ENCODE data around the gene SCYGR6.

DNA sequence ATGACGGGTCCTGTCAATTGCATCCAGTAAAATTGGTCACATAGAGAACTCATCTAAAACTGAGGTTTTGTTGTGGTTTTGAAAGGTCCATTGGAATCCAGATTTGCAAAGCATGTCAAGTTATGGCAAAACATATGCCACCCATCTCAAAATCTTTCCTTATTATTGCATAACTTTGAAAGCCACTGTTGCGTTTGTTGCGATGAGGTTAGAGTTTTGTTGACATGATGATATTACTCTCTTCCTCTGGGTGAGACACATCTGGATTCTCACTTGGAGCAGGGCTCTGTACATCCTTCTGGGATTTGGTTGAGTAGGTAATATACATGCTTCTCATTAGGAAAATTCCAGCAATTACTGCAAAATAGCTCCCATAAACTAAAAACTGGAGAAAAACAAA lies 37.4 kb downstream of the SCYGR6 start:
- TF ChIP-seq, protein P1, sequence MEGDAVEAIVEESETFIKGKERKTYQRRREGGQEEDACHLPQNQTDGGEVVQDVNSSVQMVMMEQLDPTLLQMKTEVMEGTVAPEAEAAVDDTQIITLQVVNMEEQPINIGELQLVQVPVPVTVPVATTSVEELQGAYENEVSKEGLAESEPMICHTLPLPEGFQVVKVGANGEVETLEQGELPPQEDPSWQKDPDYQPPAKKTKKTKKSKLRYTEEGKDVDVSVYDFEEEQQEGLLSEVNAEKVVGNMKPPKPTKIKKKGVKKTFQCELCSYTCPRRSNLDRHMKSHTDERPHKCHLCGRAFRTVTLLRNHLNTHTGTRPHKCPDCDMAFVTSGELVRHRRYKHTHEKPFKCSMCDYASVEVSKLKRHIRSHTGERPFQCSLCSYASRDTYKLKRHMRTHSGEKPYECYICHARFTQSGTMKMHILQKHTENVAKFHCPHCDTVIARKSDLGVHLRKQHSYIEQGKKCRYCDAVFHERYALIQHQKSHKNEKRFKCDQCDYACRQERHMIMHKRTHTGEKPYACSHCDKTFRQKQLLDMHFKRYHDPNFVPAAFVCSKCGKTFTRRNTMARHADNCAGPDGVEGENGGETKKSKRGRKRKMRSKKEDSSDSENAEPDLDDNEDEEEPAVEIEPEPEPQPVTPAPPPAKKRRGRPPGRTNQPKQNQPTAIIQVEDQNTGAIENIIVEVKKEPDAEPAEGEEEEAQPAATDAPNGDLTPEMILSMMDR (IDR thresholded peaks at IDR 0.05): no peak
- no peak for TF ChIP-seq EZH2 (IDR thresholded peaks at IDR 0.05; ENCODE audit: borderline replicate concordance, insufficient read depth, low read depth, low read length, poor library complexity, severe bottlenecking)
